Nephron (organoid): ENCODE results near the gene CCDC77.
"Not testable (repeated sequence)": the region's sequence is repeated elsewhere in the genome, so short reads cannot be mapped to it uniquely, and the experiment has no call there.

Experiments
- H3K27ac Mint-ChIP-seq, 3 experiments: 2 replicates each; pipeline ENCODE4 v1.8.0; 2020; ENCODE audit warnings: mixed read lengths in 3 of 3, mild to moderate bottlenecking in 2 of 3, moderate library complexity in 1 of 3
- H3K27me3 Mint-ChIP-seq: 2 replicates; pipeline ENCODE4 v1.8.0; 2021; ENCODE audit warnings: low read depth, mild to moderate bottlenecking, moderate library complexity, mixed read lengths
- H3K36me3 Mint-ChIP-seq: 2 replicates; pipeline ENCODE4 v1.8.0; 2020; ENCODE audit warnings: low read depth, mixed read lengths
- H3K4me1 Mint-ChIP-seq: 2 replicates; pipeline ENCODE4 v1.8.0; 2020; ENCODE audit warnings: mixed read lengths
- H3K4me3 Mint-ChIP-seq, 3 experiments: 2 replicates each; pipeline ENCODE4 v1.8.0; 2020; ENCODE audit warnings: mild to moderate bottlenecking in 3 of 3, mixed read lengths in 3 of 3, moderate library complexity in 2 of 3
- H3K9me3 Mint-ChIP-seq: 2 replicates; pipeline ENCODE4 v1.8.0; 2020; ENCODE audit warnings: mixed read lengths
- CTCF ChIP-seq, 3 experiments: fragments of 200-600 bp; sonication (generic); IDR thresholded peaks; one replicate each; pipeline ENCODE4 v1.5.0; 2021; ENCODE audit warnings: antibody characterized with exemption in 3 of 3; ENCODE audit not compliant: unreplicated experiment in 3 of 3

CCDC77 gene

DNA sequence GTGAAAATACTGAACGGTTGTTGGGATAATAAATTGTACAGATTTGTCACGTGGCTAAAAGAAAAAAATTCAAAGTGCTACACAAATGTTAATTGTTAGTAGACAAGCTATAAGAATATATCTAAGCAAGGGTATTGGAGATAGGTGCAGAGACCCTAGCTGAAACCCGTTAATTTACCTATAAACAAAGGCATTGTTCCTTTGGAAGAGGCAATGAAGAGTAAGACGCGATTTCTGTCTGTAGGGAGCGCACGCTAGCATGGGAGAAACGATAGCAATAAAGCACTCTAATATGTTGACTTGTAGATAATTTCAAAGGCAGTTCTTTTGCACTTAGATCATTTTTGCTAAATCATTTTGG is 565 bp downstream of the CCDC77 start:
- Mint-ChIP-seq H3K27me3 (no peaks in the 10 kb centered on the region), H3K27ac (no peak overlapping the region), H3K36me3 (peaks cover 13% of the 10 kb centered on the region), H3K4me1 (no peaks in the 10 kb centered on the region), H3K4me3 (no peak overlapping the region), H3K9me3 (no peaks in the 10 kb centered on the region)
- peak in 2 of 3 experiments; percentile 24 to 26 for TF ChIP-seq CTCF (IDR thresholded peaks at IDR 0.05; ENCODE audit: unreplicated experiment in 3 of 3)

GRCh38 chr12:414859-415258 is 13.4 kb downstream of the CCDC77 start:
- Mint-ChIP-seq H3K4me3 (no peak overlapping the region), H3K27ac (no peak overlapping the region), H3K27me3 (no peaks in the 10 kb centered on the region), H3K4me1 (no peaks in the 10 kb centered on the region), H3K36me3 (peaks cover 51% of the 10 kb centered on the region), H3K9me3 (no peaks in the 10 kb centered on the region)
- no peak for TF ChIP-seq CTCF (IDR thresholded peaks at IDR 0.05; ENCODE audit: unreplicated experiment in 3 of 3)

DNA sequence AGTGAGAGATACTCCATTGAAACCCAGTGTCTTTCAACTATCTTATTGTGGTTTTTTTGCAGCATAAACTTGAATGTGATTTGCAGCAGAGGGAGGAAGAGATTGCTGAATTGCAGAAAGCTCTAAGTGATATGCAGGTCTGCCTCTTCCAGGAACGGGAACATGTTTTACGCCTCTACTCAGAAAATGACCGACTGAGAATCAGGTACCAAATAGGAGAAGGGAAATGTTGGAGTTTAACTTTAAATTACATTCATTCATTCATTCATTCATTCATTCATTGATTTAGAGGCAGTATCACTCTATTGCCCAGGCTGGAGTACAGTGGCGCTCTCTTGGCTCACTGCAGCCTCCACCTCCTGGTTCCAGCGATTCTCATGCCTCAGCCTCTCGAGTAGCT is 17.0 kb downstream of the CCDC77 start:
- H3K4me1 Mint-ChIP-seq: no peaks in the 10 kb centered on the region
- no peaks in the 10 kb centered on the region for H3K9me3 Mint-ChIP-seq
- H3K4me3 Mint-ChIP-seq: no peak overlapping the region
- H3K27ac Mint-ChIP-seq: no peak overlapping the region
- peaks cover 43% of the 10 kb centered on the region for H3K36me3 Mint-ChIP-seq
- TF ChIP-seq CTCF (IDR thresholded peaks at IDR 0.05; ENCODE audit: unreplicated experiment in 3 of 3): no peak
- no peaks in the 10 kb centered on the region for H3K27me3 Mint-ChIP-seq

- Mint-ChIP-seq H3K4me1 (no peaks in the 10 kb centered on the region), H3K4me3 (no peak overlapping the region), H3K27me3 (no peaks in the 10 kb centered on the region), H3K9me3 (no peaks in the 10 kb centered on the region), H3K27ac (no peak overlapping the region), H3K36me3 (peaks cover 44% of the 10 kb centered on the region)
- TF ChIP-seq CTCF (IDR thresholded peaks at IDR 0.05; ENCODE audit: unreplicated experiment in 3 of 3): no peak
Measured at GRCh38 chr12:422526-422925, 21.1 kb downstream of the CCDC77 start.

DNA sequence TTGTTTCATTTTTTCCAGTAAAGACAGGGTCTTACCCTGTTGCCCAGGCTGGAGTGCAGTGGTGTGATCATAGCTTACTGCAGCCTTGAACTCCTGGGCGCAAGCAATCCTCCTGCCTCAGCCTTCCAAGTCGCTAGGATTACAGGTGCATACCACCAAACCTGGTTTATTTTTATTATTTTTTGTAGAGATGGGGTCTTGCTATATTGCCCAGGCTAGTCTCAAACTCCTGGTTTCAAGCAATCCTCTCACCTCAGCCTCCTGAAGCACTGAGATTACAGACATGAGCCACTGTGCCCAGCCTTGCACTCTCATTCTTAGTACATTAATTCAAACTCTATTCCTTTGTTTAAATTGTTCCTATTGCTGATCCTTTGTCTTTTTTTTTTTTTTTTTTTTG is 34.3 kb downstream of the CCDC77 start:
- H3K27me3 Mint-ChIP-seq, H3K4me1 Mint-ChIP-seq, H3K9me3 Mint-ChIP-seq, H3K27ac Mint-ChIP-seq, H3K4me3 Mint-ChIP-seq: not testable (repeated sequence)
- H3K36me3 Mint-ChIP-seq: peaks cover 61% of the 10 kb centered on the region

- Mint-ChIP-seq H3K36me3 (peaks cover 23% of the 10 kb centered on the region), H3K4me1 (no peaks in the 10 kb centered on the region), H3K27ac (no peak overlapping the region), H3K9me3 (no peaks in the 10 kb centered on the region), H3K4me3 (no peak overlapping the region), H3K27me3 (no peaks in the 10 kb centered on the region)
- TF ChIP-seq CTCF (IDR thresholded peaks at IDR 0.05; ENCODE audit: unreplicated experiment in 3 of 3): peak; percentile 74 to 83 (median 77)
Measured at GRCh38 chr12:442235-442884, 40.9 kb downstream of the CCDC77 start.
